NCI-H2107 treated with DMSO at 0.1 percent for 48 hours (cell line): ENCODE data around the gene SLC16A4.

Experiments
- DNase-seq: peaks from one replicate; lab custom pipeline; 2025; ENCODE audit not compliant: unreplicated experiment; lab: John Stamatoyannopoulos, UW

The SLC16A4 gene

GRCh38 chr1:110361856-110362255 is 29.0 kb downstream of the SLC16A4 start:
- DNase-seq = no peak

GRCh38 chr1:110360431-110360830 is 30.4 kb downstream of the SLC16A4 start:
- DNase-seq = no peak

- no peak for DNase-seq
These were observed 34.4 kb downstream of the SLC16A4 start for GRCh38 chr1:110356379-110356778.

GRCh38 chr1:110355321-110355720 is 35.5 kb downstream of the SLC16A4 start:
- DNase-seq = no peak

- no peak for DNase-seq
These were observed 40.5 kb downstream of the SLC16A4 start for GRCh38 chr1:110350360-110350759.

- DNase-seq = no peak
These were observed 42.1 kb downstream of the SLC16A4 start for GRCh38 chr1:110348771-110349170.

GRCh38 chr1:110348050-110348449 is 42.8 kb downstream of the SLC16A4 start:
- no peak for DNase-seq

GRCh38 chr1:110347182-110347893 is 43.5 kb downstream of the SLC16A4 start:
- no peak for DNase-seq

GRCh38 chr1:110346690-110347089 is 44.1 kb downstream of the SLC16A4 start:
- no peak for DNase-seq

- DNase-seq = no peak
These were observed 45.3 kb downstream of the SLC16A4 start for GRCh38 chr1:110345480-110345879.

GRCh38 chr1:110344152-110344551 is 46.7 kb downstream of the SLC16A4 start:
- no peak for DNase-seq

- no peak for DNase-seq
These were observed 47.6 kb downstream of the SLC16A4 start for GRCh38 chr1:110343249-110343648.

GRCh38 chr1:110341872-110342331 is 48.9 kb downstream of the SLC16A4 start:
- DNase-seq = no peak

GRCh38 chr1:110341146-110341871 is 49.5 kb downstream of the SLC16A4 start:
- DNase-seq = peak; percentile 34

GRCh38 chr1:110340207-110340468 is 50.7 kb downstream of the SLC16A4 start:
- peak; percentile 59 for DNase-seq

- DNase-seq = no peak
These were observed 51.2 kb downstream of the SLC16A4 start for GRCh38 chr1:110339407-110340206.

GRCh38 chr1:110338886-110339406 is 51.9 kb downstream of the SLC16A4 start, which contains the start of gene RBM15:
TSS of gene RBM15 (plus strand) at chr1:110339377. CDS start at chr1:110339406, 29 bp downstream.
- DNase-seq = peak; percentile 100

- DNase-seq = no peak
These were observed 52.4 kb downstream of the SLC16A4 start for GRCh38 chr1:110338309-110338885.

GRCh38 chr1:110337704-110338308 is 53.0 kb downstream of the SLC16A4 start:
- peak; percentile 79 for DNase-seq

GRCh38 chr1:110336300-110337039 is 54.4 kb downstream of the SLC16A4 start:
- DNase-seq = peak; percentile 61
